Endothelial cell of umbilical vein (primary cell): Measurements from ENCODE around the gene RBPJL. TPM values are rescaled to one million over a fixed set of nuclear protein-coding genes. Genes with fewer than 3 reads are reported as not detected.

Experiments
- BruUV-seq: library from RNA; stranded (reverse); fragments of 400-500 nt; replicated peaks from 2 replicates; lab custom pipeline; 2021; lab: Mats Ljungman, UMichigan
- CTCF ChIA-PET: fragments of 300-600, 350-600 bp; sonication (Branson Sonifier 250); formaldehyde crosslinking; loops from one replicate; lab custom pipeline; 2021; ENCODE audit warnings: antibody characterized with exemption, inconsistent platforms; lab: Charles Lee
- POLR2A ChIA-PET: fragments of 300-600, 350-600 bp; sonication (Branson Sonifier 250); formaldehyde crosslinking; loops from one replicate; lab custom pipeline; 2021; ENCODE audit warnings: antibody characterized with exemption, inconsistent platforms; lab: Charles Lee
- DNase-seq: peaks from one replicate; pipeline ENCODE4 v3.0.0-alpha.2; 2011; ENCODE audit warnings: low read depth, low spot score
- FAIRE-seq: peaks from 2 replicates; lab custom pipeline; 2011; peaks lifted over from hg19 to GRCh38; lab: Jason Lieb, UNC
- H2AFZ ChIP-seq: 2 replicates; pipeline ENCODE4 v1.6.0; 2012; ENCODE audit warnings: low read depth, low read length, control low read depth, inconsistent platforms
- H3K27ac ChIP-seq: 2 replicates; pipeline ENCODE4 v1.5.1; 2011; ENCODE audit warnings: low read depth, mild to moderate bottlenecking, control low read depth, low read length, moderate library complexity; ENCODE audit not compliant: insufficient read depth
- H3K27me3 ChIP-seq, 2 experiments: 2 replicates each; pipeline versions ENCODE4 v1.6.0 to v1.6.1; 2011; ENCODE audit warnings: low read length in 2 of 2, mixed read lengths in 1 of 2; ENCODE audit not compliant: control insufficient read depth in 2 of 2, insufficient read depth in 2 of 2
- H3K36me3 ChIP-seq, 2 experiments: 2 replicates in 1 of 2; 3 replicates in 1 of 2; pipeline ENCODE4 v1.5.1; 2011; ENCODE audit warnings: low read length in 2 of 2, mild to moderate bottlenecking in 1 of 2, moderate library complexity in 1 of 2; ENCODE audit not compliant: control insufficient read depth in 2 of 2, insufficient read depth in 2 of 2; ENCODE audit errors: extremely low read depth in 1 of 2
- H3K4me1 ChIP-seq: 3 replicates; pipeline ENCODE4 v1.5.1; 2011; ENCODE audit warnings: mild to moderate bottlenecking, low read length; ENCODE audit not compliant: control insufficient read depth, insufficient read depth; ENCODE audit errors: extremely low read depth
- H3K4me2 ChIP-seq: 2 replicates; pipeline ENCODE4 v1.6.1; 2011; ENCODE audit warnings: low read length, control low read depth, mixed read lengths; ENCODE audit not compliant: insufficient read depth
- H3K4me3 ChIP-seq, 3 experiments: fragments of 200-600 bp in 1 of 3; sonication (generic), shearing (Covaris generic) in 1 of 3; replicated peaks in 1 of 3; 2 replicates each; pipeline ENCODE4 v1.5.1; 2011 to 2016; ENCODE audit warnings: control low read depth in 3 of 3, low read length in 3 of 3, mild to moderate bottlenecking in 2 of 3, inconsistent platforms in 1 of 3, low read depth in 1 of 3, moderate library complexity in 1 of 3; ENCODE audit not compliant: insufficient read depth in 1 of 3
- H3K79me2 ChIP-seq: 2 replicates; pipeline ENCODE4 v1.6.0; 2012; ENCODE audit warnings: low read length, inconsistent platforms; ENCODE audit not compliant: control insufficient read depth, insufficient read depth
- H3K9ac ChIP-seq: replicated peaks from 2 replicates; pipeline ENCODE3; 2011; ENCODE audit warnings: low read length, control low read depth; ENCODE audit not compliant: insufficient read depth; ENCODE audit errors: extremely low read depth
- H3K9me1 ChIP-seq: replicated peaks from 3 replicates; pipeline ENCODE4 v1.6.0; 2011; ENCODE audit warnings: mild to moderate bottlenecking, low read length; ENCODE audit not compliant: control insufficient read depth, insufficient read depth; ENCODE audit errors: extremely low read depth
- H3K9me3 ChIP-seq: replicated peaks from 2 replicates; pipeline ENCODE4 v1.5.1; 2012; ENCODE audit warnings: low read length, inconsistent platforms; ENCODE audit not compliant: control insufficient read depth, insufficient read depth
- H4K20me1 ChIP-seq: replicated peaks from 2 replicates; pipeline ENCODE3; 2011; ENCODE audit warnings: mild to moderate bottlenecking, low read length; ENCODE audit not compliant: control insufficient read depth, insufficient read depth; ENCODE audit errors: extremely low read depth
- CTCF ChIP-seq, 2 donors: IDR thresholded peaks; 1 replicate in 1 of 2; 2 replicates in 1 of 2; pipeline ENCODE4 v1.5.1; 2011; ENCODE audit warnings: low read length in 2 of 2, mild to moderate bottlenecking in 2 of 2, moderate library complexity in 2 of 2, control low read depth in 1 of 2, inconsistent platforms in 1 of 2, low read depth in 1 of 2; ENCODE audit not compliant: insufficient read depth in 1 of 2; ENCODE audit errors: extremely low read depth in 1 of 2
- EZH2 ChIP-seq: IDR thresholded peaks from 2 replicates; pipeline ENCODE4 v1.6.1; 2012; ENCODE audit warnings: borderline replicate concordance, low read depth, mild to moderate bottlenecking, moderate library complexity, low read length, inconsistent platforms; ENCODE audit not compliant: severe bottlenecking
- FOS ChIP-seq: IDR thresholded peaks from 2 replicates; pipeline ENCODE4 v1.6.1; 2011; ENCODE audit warnings: mild to moderate bottlenecking, low read length, moderate library complexity, borderline replicate concordance; ENCODE audit not compliant: insufficient read depth
- GATA2 ChIP-seq: IDR thresholded peaks from 2 replicates; pipeline ENCODE4 v1.7.0; 2011; ENCODE audit warnings: low read depth, mild to moderate bottlenecking, moderate library complexity, mixed read lengths, low read length; ENCODE audit not compliant: insufficient read length, insufficient read depth
- JUN ChIP-seq: IDR thresholded peaks from 2 replicates; pipeline ENCODE4 v1.6.1; 2011; ENCODE audit warnings: borderline replicate concordance, low read depth; ENCODE audit not compliant: insufficient read length, insufficient read depth
- MAX ChIP-seq: IDR thresholded peaks from 2 replicates; pipeline ENCODE4 v1.6.1; 2011; ENCODE audit not compliant: insufficient read depth, insufficient read length
- MYC ChIP-seq: IDR thresholded peaks from one replicate; pipeline ENCODE4 v1.6.1; 2011; ENCODE audit warnings: mild to moderate bottlenecking, low read depth, low read length
- POLR2A ChIP-seq: IDR thresholded peaks from 2 replicates; pipeline ENCODE4 v1.6.1; 2012; ENCODE audit warnings: low read depth, mild to moderate bottlenecking, control low read depth, low read length
- POLR2AphosphoS5 ChIP-seq: IDR thresholded peaks from 2 replicates; pipeline ENCODE4 v1.6.1; 2012; ENCODE audit warnings: low read depth, mild to moderate bottlenecking, control low read depth, low read length, moderate library complexity; ENCODE audit not compliant: insufficient read depth
- dilution Hi-C: fragments of 300-500 bp; cut with MboI; formaldehyde crosslinking; loops from one replicate; pipeline ENCODE4 v1.15.0; 2019; ENCODE audit warnings: low sequenced_read_pairs; ENCODE audit not compliant: extremely low pct_ligation_motif_present
- intact Hi-C: fragments of 100-400 bp; cut with micrococcal nuclease; formaldehyde crosslinking; loops from one replicate; pipeline ENCODE4 v1.10.0; 2022
- polyA plus RNA-seq, 4 experiments: library from polyadenylated mRNA; depleted of rRNA in 3 of 4; stranded (reverse) in 3 of 4; unstranded in 1 of 4; fragments of >200 nt; gene quantifications; 2 replicates each; pipeline versions ENCODE4 v1.2.1 to v1.2.3, GENCODE V29; 2011 to 2012; ENCODE audit warnings: missing spikeins in 1 of 4
- total RNA-seq: library from RNA; stranded (reverse); gene quantifications from 2 replicates; pipeline ENCODE4 v1.2.3, GENCODE V29; 2021

Gene RBPJL
- total and polyA plus RNA-seq, 2 donors (not counting 3 experiments of a cell fraction or from before 2014, with no cell fraction given) = not detected

- Histone ChIP-seq H3K36me3 (peaks cover 0 to 3% of the 10 kb centered on the region in 2 experiments), H2AFZ (no peak overlapping the region), H3K27ac (no peak overlapping the region), H3K4me3 (no peak overlapping the region), H3K4me2 (no peak overlapping the region), H3K9me1 (no peaks in the 10 kb centered on the region), H3K27me3 (no peaks in the 10 kb centered on the region), H3K9ac (no peak overlapping the region), H3K9me3 (no peaks in the 10 kb centered on the region), H3K79me2 (peaks cover 65% of the 10 kb centered on the region), H3K4me1 (peaks cover 42% of the 10 kb centered on the region), H4K20me1 (no peaks in the 10 kb centered on the region)
- CTCF ChIA-PET = interaction anchor here (1.0 kb wide), 1 partner anchor 35 kb away, joined by 4 read pairs; no protein-coding TSS in a partner anchor
- dilution Hi-C loops = no loop called here
- POLR2A ChIA-PET = interaction anchor here (1.4 kb wide), 1 partner anchor 10 kb away, joined by 3 read pairs; the partner anchor contains the start of gene SDC4
- intact Hi-C loops = no loop called here
- no peak for FAIRE-seq
- no peak for TF ChIP-seq POLR2A
- no peak for TF ChIP-seq GATA2
- TF ChIP-seq JUN = no peak
- no peak for TF ChIP-seq POLR2AphosphoS5
- no peak for TF ChIP-seq EZH2
- no peak for TF ChIP-seq MYC
- no peak for TF ChIP-seq CTCF (IDR thresholded peaks at IDR 0.05; ENCODE audit: extremely low read depth in 1 of 2, insufficient read depth in 1 of 2, low read depth in 1 of 2, low read length in 2 of 2)
- no peak for TF ChIP-seq MAX
- no peak for TF ChIP-seq FOS
- no TSS peak for BruUV-seq
- no peak for DNase-seq
These were observed 32.4 kb downstream of the RBPJL start for GRCh38 chr20:45339084-45339483.
